ENCODE results near the gene MPRIP.
"Not testable (repeated sequence)": the region's sequence is repeated elsewhere in the genome, so short reads cannot be mapped to it uniquely, and the experiment has no call there.

The MPRIP gene

GRCh38 chr17:17009972-17010371 lies 32.3 kb upstream of the MPRIP start:
- not testable (repeated sequence) for H3K36me3 ChIP-seq (ENCODE audit: control insufficient read depth, insufficient read depth, low read length); H3K4me3 ChIP-seq (replicated peaks; ENCODE audit: low read depth, low read length); H3K27me3 ChIP-seq (replicated peaks; ENCODE audit: control insufficient read depth, insufficient read depth, low read length); DNase-seq (ENCODE audit: extremely low read depth, insufficient read length)

GRCh38 chr17:17010545-17011034 lies 31.7 kb upstream of the MPRIP start:
- not testable (repeated sequence) for DNase-seq (ENCODE audit: extremely low read depth, insufficient read length); H3K4me3 ChIP-seq (replicated peaks; ENCODE audit: low read depth, low read length); H3K27me3 ChIP-seq (replicated peaks; ENCODE audit: control insufficient read depth, insufficient read depth, low read length); H3K36me3 ChIP-seq (ENCODE audit: control insufficient read depth, insufficient read depth, low read length)

- not testable (repeated sequence) for DNase-seq (ENCODE audit: extremely low read depth, insufficient read length); H3K4me3 ChIP-seq (replicated peaks; ENCODE audit: low read depth, low read length); H3K27me3 ChIP-seq (replicated peaks; ENCODE audit: control insufficient read depth, insufficient read depth, low read length); H3K36me3 ChIP-seq (ENCODE audit: control insufficient read depth, insufficient read depth, low read length)
Observed at GRCh38 chr17:17011043-17011907, 31.0 kb upstream of the MPRIP start.

- not testable (repeated sequence) for H3K27me3 ChIP-seq (replicated peaks; ENCODE audit: control insufficient read depth, insufficient read depth, low read length); H3K4me3 ChIP-seq (replicated peaks; ENCODE audit: low read depth, low read length); DNase-seq (ENCODE audit: extremely low read depth, insufficient read length); H3K36me3 ChIP-seq (ENCODE audit: control insufficient read depth, insufficient read depth, low read length)
Observed at GRCh38 chr17:17013828-17014747, 28.2 kb upstream of the MPRIP start.

- DNase-seq (ENCODE audit: extremely low read depth, insufficient read length); H3K36me3 ChIP-seq (ENCODE audit: control insufficient read depth, insufficient read depth, low read length); H3K27me3 ChIP-seq (replicated peaks; ENCODE audit: control insufficient read depth, insufficient read depth, low read length); H3K4me3 ChIP-seq (replicated peaks; ENCODE audit: low read depth, low read length): not testable (repeated sequence)
Observed at GRCh38 chr17:17014748-17015124, 27.5 kb upstream of the MPRIP start.

GRCh38 chr17:17015230-17015629 lies 27.0 kb upstream of the MPRIP start:
- Histone ChIP-seq H3K4me3 (replicated peaks; ENCODE audit: low read depth, low read length) (no peak overlapping the region), H3K27me3 (replicated peaks; ENCODE audit: control insufficient read depth, insufficient read depth, low read length) (no peaks in the 10 kb centered on the region), H3K36me3 (ENCODE audit: control insufficient read depth, insufficient read depth, low read length) (no peaks in the 10 kb centered on the region)
- no peak for TF ChIP-seq CTCF (IDR thresholded peaks at IDR 0.05; ENCODE audit: insufficient read depth, low read length, poor library complexity, severe bottlenecking)
- no peak for DNase-seq (ENCODE audit: extremely low read depth, insufficient read length)

- not testable (repeated sequence) for H3K36me3 ChIP-seq (ENCODE audit: control insufficient read depth, insufficient read depth, low read length); DNase-seq (ENCODE audit: extremely low read depth, insufficient read length); H3K4me3 ChIP-seq (replicated peaks; ENCODE audit: low read depth, low read length); H3K27me3 ChIP-seq (replicated peaks; ENCODE audit: control insufficient read depth, insufficient read depth, low read length)
Observed at GRCh38 chr17:17016199-17017197, 25.8 kb upstream of the MPRIP start.

GRCh38 chr17:17017343-17018014 lies 24.8 kb upstream of the MPRIP start:
- DNase-seq (ENCODE audit: extremely low read depth, insufficient read length) = no peak
- H3K36me3 ChIP-seq (ENCODE audit: control insufficient read depth, insufficient read depth, low read length) = no peaks in the 10 kb centered on the region
- no peaks in the 10 kb centered on the region; the same call in 1 of the 2 replicates for H3K27me3 ChIP-seq (replicated peaks; ENCODE audit: control insufficient read depth, insufficient read depth, low read length)
- no peak for TF ChIP-seq CTCF (IDR thresholded peaks at IDR 0.05; ENCODE audit: insufficient read depth, low read length, poor library complexity, severe bottlenecking)
- H3K4me3 ChIP-seq (replicated peaks; ENCODE audit: low read depth, low read length) = no peak overlapping the region
